Keratinocyte (primary cell): Measurements from ENCODE around the gene SHISAL2B. TPM values are rescaled to one million over a fixed set of nuclear protein-coding genes. Genes with fewer than 3 reads are reported as not detected.
A peak's percentile ranks its signal among the peaks of the same experiment; 100 is the strongest.

ENCODE experiments used
- DNase-seq: peaks from one replicate; pipeline ENCODE4 v3.0.0-alpha.2; 2011; ENCODE audit warnings: low read depth, missing footprints, low spot score
- FAIRE-seq: peaks from 2 replicates; lab custom pipeline; 2011; peaks lifted over from hg19 to GRCh38; lab: Jason Lieb, UNC
- H2AFZ ChIP-seq: 2 replicates; pipeline ENCODE4 v1.6.0; 2012; ENCODE audit warnings: low read length, control low read depth, inconsistent platforms; ENCODE audit not compliant: control insufficient read depth
- H3K27ac ChIP-seq: 2 replicates; pipeline ENCODE4 v1.5.1; 2011; ENCODE audit warnings: low read length; ENCODE audit not compliant: control insufficient read depth, insufficient read depth
- H3K27me3 ChIP-seq: 3 replicates; pipeline ENCODE4 v1.6.0; 2011; ENCODE audit warnings: low read length; ENCODE audit not compliant: control insufficient read depth, insufficient read depth; ENCODE audit errors: extremely low read depth
- H3K36me3 ChIP-seq, 2 experiments: 2 replicates in 1 of 2; 3 replicates in 1 of 2; pipeline ENCODE4 v1.5.1; 2011; ENCODE audit warnings: low read length in 2 of 2, mild to moderate bottlenecking in 1 of 2; ENCODE audit not compliant: control insufficient read depth in 2 of 2, insufficient read depth in 2 of 2; ENCODE audit errors: extremely low read depth in 1 of 2
- H3K4me1 ChIP-seq: 3 replicates; pipeline ENCODE4 v1.5.1; 2011; ENCODE audit warnings: low read length; ENCODE audit not compliant: control insufficient read depth, insufficient read depth; ENCODE audit errors: extremely low read depth
- H3K4me2 ChIP-seq: 3 replicates; pipeline ENCODE4 v1.6.0; 2011; ENCODE audit warnings: low read depth, low read length; ENCODE audit not compliant: control insufficient read depth, insufficient read depth; ENCODE audit errors: extremely low read depth
- H3K4me3 ChIP-seq, 3 experiments: fragments of 200-600 bp in 1 of 3; sonication (generic) in 1 of 3; 2 replicates in 2 of 3; 3 replicates in 1 of 3; pipeline ENCODE4 v1.5.1; 2011 to 2016; ENCODE audit warnings: low read length in 3 of 3, mild to moderate bottlenecking in 3 of 3, control low read depth in 2 of 3, inconsistent platforms in 1 of 3, low read depth in 1 of 3, mixed read lengths in 1 of 3, mixed run types in 1 of 3, moderate library complexity in 1 of 3; ENCODE audit not compliant: control insufficient read depth in 2 of 3, insufficient read depth in 2 of 3; ENCODE audit errors: extremely low read depth in 1 of 3
- H3K79me2 ChIP-seq: 2 replicates; pipeline ENCODE4 v1.6.0; 2012; ENCODE audit warnings: low read length; ENCODE audit not compliant: control insufficient read depth, insufficient read depth
- H3K9ac ChIP-seq: 3 replicates; pipeline ENCODE4 v1.6.0; 2011; ENCODE audit warnings: low read length; ENCODE audit not compliant: control insufficient read depth, insufficient read depth; ENCODE audit errors: extremely low read depth
- H3K9me1 ChIP-seq: 3 replicates; pipeline ENCODE4 v1.6.0; 2011; ENCODE audit warnings: low read length; ENCODE audit not compliant: control insufficient read depth, insufficient read depth; ENCODE audit errors: extremely low read depth
- H3K9me3 ChIP-seq: 2 replicates; pipeline ENCODE4 v1.5.1; 2012; ENCODE audit warnings: low read depth, low read length; ENCODE audit not compliant: control insufficient read depth
- H4K20me1 ChIP-seq: 3 replicates; pipeline ENCODE4 v1.6.0; 2011; ENCODE audit warnings: low read length; ENCODE audit not compliant: control insufficient read depth, insufficient read depth; ENCODE audit errors: extremely low read depth
- CTCF ChIP-seq, 3 experiments: IDR thresholded peaks in 1 of 3; conservative IDR thresholded peaks in 1 of 3; optimal IDR thresholded peaks in 1 of 3; 2 replicates in 2 of 3; 3 replicates in 1 of 3; pipeline versions ENCODE3 to v1.5.1; 2011; ENCODE audit warnings: low read length in 3 of 3, mild to moderate bottlenecking in 3 of 3, moderate library complexity in 2 of 3, control low read depth in 1 of 3, inconsistent platforms in 1 of 3; ENCODE audit not compliant: insufficient read depth in 2 of 3; ENCODE audit errors: extremely low read depth in 1 of 3
- EZH2 ChIP-seq: IDR thresholded peaks from one replicate; pipeline ENCODE4 v1.6.1; 2012; ENCODE audit warnings: inconsistent platforms, mild to moderate bottlenecking, low read length, moderate library complexity
- dilution Hi-C: fragments of 300-500 bp; cut with MboI; formaldehyde crosslinking; loops from one replicate; pipeline ENCODE4 v1.7.0; 2020; ENCODE audit warnings: low sequenced_read_pairs; ENCODE audit not compliant: extremely low pct_ligation_motif_present
- polyA minus RNA-seq, 3 experiments: library from RNA; depleted of rRNA, polyadenylated mRNA; stranded (reverse); fragments of >200 nt; gene quantifications; 1 replicate in 1 of 3; 2 replicates in 1 of 3; 3 replicates in 1 of 3; pipeline ENCODE4 v1.2.3, GENCODE V29; 2011
- polyA plus RNA-seq, 5 experiments: library from polyadenylated mRNA; depleted of rRNA in 3 of 5; stranded (reverse) in 3 of 5; stranded (forward) in 1 of 5; unstranded in 1 of 5; fragments of >200 nt; gene quantifications; 1 replicate in 1 of 5; 2 replicates in 3 of 5; 3 replicates in 1 of 5; pipeline versions ENCODE4 v1.2.1 to v1.2.3, GENCODE V29; 2011 to 2012; ENCODE audit warnings: missing spikeins in 2 of 5, low read depth in 1 of 5, low replicate concordance in 1 of 5

Gene SHISAL2B
- polyA plus RNA-seq (not detected in 3 replicates), polyA minus RNA-seq (not detected in 3 replicates)
- not detected for polyA plus RNA-seq (2011; ENCODE audit: low read depth)
- polyA plus RNA-seq (2011; cell fraction: cytosol; rRNA removed), result not detected in 2 replicates
- not detected in 2 replicates for polyA plus RNA-seq (2011; cell fraction: nucleus; rRNA removed)
- polyA plus RNA-seq (2012; ENCODE audit: low replicate concordance), result not detected in 2 replicates
- polyA minus RNA-seq (2011; cell fraction: cytosol; rRNA and poly(A)+ RNA removed), result not detected
- not detected in 2 replicates for polyA minus RNA-seq (2011; cell fraction: nucleus; rRNA and poly(A)+ RNA removed)

DNA sequence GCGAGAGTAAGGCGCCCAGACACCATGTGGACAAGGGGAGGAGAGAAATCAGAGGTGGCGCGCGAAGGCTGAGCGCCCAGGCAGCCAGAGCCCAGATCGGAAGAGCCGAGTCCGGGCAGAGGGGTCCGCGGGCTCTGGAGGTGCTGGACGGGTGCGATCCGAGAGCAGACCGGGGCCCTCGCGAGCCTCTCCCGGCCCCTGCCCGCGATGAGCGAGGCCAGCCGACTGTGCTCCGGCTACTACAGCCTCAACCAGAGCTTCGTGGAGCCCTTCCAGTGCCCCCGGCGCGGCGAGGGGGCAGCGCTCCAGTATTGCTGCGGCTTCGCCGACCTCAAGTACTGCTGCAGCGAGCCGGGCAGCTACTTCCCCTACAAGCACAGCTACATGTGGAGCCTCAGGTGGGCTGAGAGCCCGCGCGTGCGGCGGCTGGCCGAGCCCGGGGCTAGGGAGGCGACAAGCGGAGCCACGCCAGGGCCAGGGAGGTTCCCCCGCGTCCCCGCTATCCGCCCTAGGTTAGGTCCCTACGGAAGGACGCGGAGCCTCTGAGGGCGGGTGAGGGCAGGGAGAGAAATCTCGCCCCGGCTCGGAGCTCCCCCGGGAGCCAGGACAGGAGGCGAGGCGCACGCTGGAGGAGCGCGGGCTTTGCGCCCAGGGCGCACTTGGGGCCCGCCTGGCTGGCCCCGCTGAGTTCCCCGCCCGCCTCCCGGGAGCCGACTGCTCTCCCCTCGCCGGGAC is at the start of gene SHISAL2B:
Gene SHISAL2B (plus strand): TSS at position 87 of the 735 bp plus-strand sequence. CDS start 121 bp downstream, at position 208.
- H3K9me1 ChIP-seq, result no peaks in the 10 kb centered on the region
- H4K20me1 ChIP-seq, result no peaks in the 10 kb centered on the region
- FAIRE-seq (no peak), DNase-seq (no peak)
- peak within 1 kb of the TSS; percentile 21 for H2AFZ ChIP-seq
- peak within 1 kb of the TSS; percentile 58 for H3K4me2 ChIP-seq
- no peak within 1 kb of the TSS for H3K9ac ChIP-seq
- dilution Hi-C loops, result no loop called here
- TF ChIP-seq CTCF (optimal IDR thresholded peaks at IDR 0.05 in 1 of 3, IDR thresholded peaks at IDR 0.05 in 1 of 3, conservative IDR thresholded peaks at IDR 0.05 in 1 of 3; ENCODE audit: extremely low read depth in 1 of 3, insufficient read depth in 2 of 3, low read length in 3 of 3) (no peak), EZH2 (peak; percentile 52)
- no peaks in the 10 kb centered on the region for H3K4me1 ChIP-seq
- peaks cover 43% of the 10 kb centered on the region for H3K27me3 ChIP-seq
- no peak within 1 kb of the TSS for H3K27ac ChIP-seq
- H3K79me2 ChIP-seq, result no peaks in the 10 kb centered on the region
- peak within 1 kb of the TSS in 2 of 3 experiments; percentile 26 to 46 for H3K4me3 ChIP-seq
- no peaks in the 10 kb centered on the region for H3K9me3 ChIP-seq
- H3K36me3 ChIP-seq, result no peaks in the 10 kb centered on the region

- no peak overlapping the region for H2AFZ ChIP-seq
- no peaks in the 10 kb centered on the region for H3K9me1 ChIP-seq
- H3K79me2 ChIP-seq, result no peaks in the 10 kb centered on the region
- TF ChIP-seq EZH2, result no peak
- TF ChIP-seq CTCF (optimal IDR thresholded peaks at IDR 0.05 in 1 of 3, IDR thresholded peaks at IDR 0.05 in 1 of 3, conservative IDR thresholded peaks at IDR 0.05 in 1 of 3; ENCODE audit: extremely low read depth in 1 of 3, insufficient read depth in 2 of 3, low read length in 3 of 3), result no peak
- H4K20me1 ChIP-seq, result no peaks in the 10 kb centered on the region
- no peak overlapping the region for H3K9ac ChIP-seq
- no peaks in the 10 kb centered on the region for H3K4me1 ChIP-seq
- FAIRE-seq (no peak), DNase-seq (no peak)
- H3K27ac ChIP-seq, result no peak overlapping the region
- H3K4me2 ChIP-seq, result no peak overlapping the region
- dilution Hi-C loops, result no loop called here
- H3K27me3 ChIP-seq, result no peaks in the 10 kb centered on the region
- H3K4me3 ChIP-seq, result no peak overlapping the region
- H3K36me3 ChIP-seq, result no peaks in the 10 kb centered on the region
- no peaks in the 10 kb centered on the region for H3K9me3 ChIP-seq
Observed at GRCh38 chr5:64644831-64645230, 45.5 kb upstream of the SHISAL2B start.
